IPS-15b (cell line): ENCODE data around the gene MRPL41.
"Not testable (repeated sequence)": the region's sequence is repeated elsewhere in the genome, so short reads cannot be mapped to it uniquely, and the experiment has no call there.

Experiments
- H3K27me3 ChIP-seq: one replicate; pipeline ENCODE4 v1.6.1; 2013; ENCODE audit warnings: low read length; ENCODE audit not compliant: control insufficient read depth, insufficient read depth
- H3K36me3 ChIP-seq: one replicate; pipeline ENCODE4 v1.6.1; 2013; ENCODE audit warnings: low read length; ENCODE audit not compliant: control insufficient read depth, insufficient read depth
- H3K4me1 ChIP-seq: one replicate; pipeline ENCODE4 v1.6.1; 2013; ENCODE audit warnings: mild to moderate bottlenecking, low read length; ENCODE audit not compliant: control insufficient read depth, insufficient read depth
- H3K4me3 ChIP-seq: one replicate; pipeline ENCODE4 v1.5.1; 2013; ENCODE audit warnings: low read depth, low read length
- H3K9ac ChIP-seq: one replicate; pipeline ENCODE4 v1.6.1; 2013; ENCODE audit warnings: low read depth, mild to moderate bottlenecking, low read length
- H3K9me3 ChIP-seq: one replicate; pipeline ENCODE4 v1.6.1; 2013; ENCODE audit warnings: mild to moderate bottlenecking, low read length; ENCODE audit not compliant: control insufficient read depth, insufficient read depth

The MRPL41 gene

GRCh38 chr9:137530331-137530730 lies 21.3 kb upstream of the MRPL41 start:
- Histone ChIP-seq H3K4me1 (no peaks in the 10 kb centered on the region), H3K9ac (no peak overlapping the region), H3K36me3 (no peaks in the 10 kb centered on the region), H3K27me3 (no peaks in the 10 kb centered on the region), H3K9me3 (no peaks in the 10 kb centered on the region), H3K4me3 (no peak overlapping the region)

- Histone ChIP-seq H3K4me1 (no peaks in the 10 kb centered on the region), H3K36me3 (no peaks in the 10 kb centered on the region), H3K27me3 (no peaks in the 10 kb centered on the region), H3K9ac (no peak overlapping the region), H3K4me3 (no peak overlapping the region), H3K9me3 (no peaks in the 10 kb centered on the region)
These were observed 20.4 kb upstream of the MRPL41 start for GRCh38 chr9:137531099-137531765.

GRCh38 chr9:137532891-137533468 lies 18.7 kb upstream of the MRPL41 start:
- not testable (repeated sequence) for H3K9ac ChIP-seq, H3K9me3 ChIP-seq, H3K4me1 ChIP-seq, H3K27me3 ChIP-seq, H3K36me3 ChIP-seq, H3K4me3 ChIP-seq

- no peaks in the 10 kb centered on the region for H3K27me3 ChIP-seq
- no peaks in the 10 kb centered on the region for H3K9me3 ChIP-seq
- H3K4me3 ChIP-seq: no peak overlapping the region
- no peak overlapping the region for H3K9ac ChIP-seq
- H3K4me1 ChIP-seq: no peaks in the 10 kb centered on the region
- no peaks in the 10 kb centered on the region for H3K36me3 ChIP-seq
These were observed 17.2 kb upstream of the MRPL41 start for GRCh38 chr9:137534256-137535119.

- no peaks in the 10 kb centered on the region for H3K9me3 ChIP-seq
- no peaks in the 10 kb centered on the region for H3K4me1 ChIP-seq
- no peak overlapping the region for H3K9ac ChIP-seq
- H3K4me3 ChIP-seq: no peak overlapping the region
- H3K36me3 ChIP-seq: no peaks in the 10 kb centered on the region
- no peaks in the 10 kb centered on the region for H3K27me3 ChIP-seq
These were observed 16.6 kb upstream of the MRPL41 start for GRCh38 chr9:137535120-137535428.

GRCh38 chr9:137536594-137537131 lies 15.0 kb upstream of the MRPL41 start:
- not testable (repeated sequence) for H3K27me3 ChIP-seq, H3K9me3 ChIP-seq, H3K36me3 ChIP-seq, H3K4me3 ChIP-seq, H3K4me1 ChIP-seq, H3K9ac ChIP-seq

- no peak overlapping the region for H3K4me3 ChIP-seq
- no peaks in the 10 kb centered on the region for H3K9me3 ChIP-seq
- H3K4me1 ChIP-seq: no peaks in the 10 kb centered on the region
- no peak overlapping the region for H3K9ac ChIP-seq
- H3K36me3 ChIP-seq: no peaks in the 10 kb centered on the region
- H3K27me3 ChIP-seq: no peaks in the 10 kb centered on the region
These were observed 13.6 kb upstream of the MRPL41 start for GRCh38 chr9:137538058-137538457.

- Histone ChIP-seq H3K36me3 (no peaks in the 10 kb centered on the region), H3K4me3 (no peak overlapping the region), H3K9me3 (no peaks in the 10 kb centered on the region), H3K4me1 (no peaks in the 10 kb centered on the region), H3K9ac (no peak overlapping the region), H3K27me3 (no peaks in the 10 kb centered on the region)
These were observed 11.1 kb upstream of the MRPL41 start for GRCh38 chr9:137540536-137540935.

- Histone ChIP-seq H3K4me1 (no peaks in the 10 kb centered on the region), H3K4me3 (no peak overlapping the region), H3K9ac (no peak overlapping the region), H3K27me3 (no peaks in the 10 kb centered on the region), H3K9me3 (no peaks in the 10 kb centered on the region), H3K36me3 (no peaks in the 10 kb centered on the region)
These were observed 9.2 kb upstream of the MRPL41 start for GRCh38 chr9:137542486-137542885.

- H3K27me3 ChIP-seq: no peaks in the 10 kb centered on the region
- no peaks in the 10 kb centered on the region for H3K9me3 ChIP-seq
- no peaks in the 10 kb centered on the region for H3K4me1 ChIP-seq
- H3K9ac ChIP-seq: no peak overlapping the region
- H3K36me3 ChIP-seq: no peaks in the 10 kb centered on the region
- H3K4me3 ChIP-seq: no peak overlapping the region
These were observed 8.3 kb upstream of the MRPL41 start for GRCh38 chr9:137543237-137543963.

- H3K4me3 ChIP-seq: no peak overlapping the region
- H3K9me3 ChIP-seq: no peaks in the 10 kb centered on the region
- H3K36me3 ChIP-seq: no peaks in the 10 kb centered on the region
- H3K9ac ChIP-seq: no peak overlapping the region
- no peaks in the 10 kb centered on the region for H3K27me3 ChIP-seq
- no peaks in the 10 kb centered on the region for H3K4me1 ChIP-seq
These were observed 7.4 kb upstream of the MRPL41 start for GRCh38 chr9:137544176-137544760.
